ENCODE results near the gene FIZ1. TPM values are rescaled to one million over a fixed set of nuclear protein-coding genes. Genes with fewer than 3 reads are reported as not detected.

FIZ1 gene
- total RNA-seq, 1 donor, result 8.6 TPM

DNA sequence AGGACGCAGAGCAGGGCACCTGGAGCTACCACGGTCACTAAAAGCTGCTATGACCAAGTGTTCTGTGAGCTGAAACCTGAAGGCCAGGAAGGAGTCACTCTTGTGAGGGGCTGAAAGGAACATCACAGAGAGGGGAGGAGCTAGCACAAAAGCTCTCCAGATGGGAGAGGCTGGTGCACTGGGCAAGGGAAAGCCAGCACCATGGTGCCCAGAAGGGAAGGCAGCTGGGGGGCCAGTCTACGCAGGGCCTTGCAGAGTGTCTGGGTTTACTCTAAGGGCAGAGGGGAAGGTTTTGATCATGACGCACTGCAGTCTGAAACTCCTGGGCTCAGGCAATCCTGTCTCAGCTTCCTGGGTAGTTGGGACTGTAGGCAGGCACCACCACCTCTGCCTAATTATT lies 37.4 kb upstream of the FIZ1 start:
- no peak for DNase-seq (ENCODE audit: low read depth in 2 of 3, low spot score in 2 of 3)

DNA sequence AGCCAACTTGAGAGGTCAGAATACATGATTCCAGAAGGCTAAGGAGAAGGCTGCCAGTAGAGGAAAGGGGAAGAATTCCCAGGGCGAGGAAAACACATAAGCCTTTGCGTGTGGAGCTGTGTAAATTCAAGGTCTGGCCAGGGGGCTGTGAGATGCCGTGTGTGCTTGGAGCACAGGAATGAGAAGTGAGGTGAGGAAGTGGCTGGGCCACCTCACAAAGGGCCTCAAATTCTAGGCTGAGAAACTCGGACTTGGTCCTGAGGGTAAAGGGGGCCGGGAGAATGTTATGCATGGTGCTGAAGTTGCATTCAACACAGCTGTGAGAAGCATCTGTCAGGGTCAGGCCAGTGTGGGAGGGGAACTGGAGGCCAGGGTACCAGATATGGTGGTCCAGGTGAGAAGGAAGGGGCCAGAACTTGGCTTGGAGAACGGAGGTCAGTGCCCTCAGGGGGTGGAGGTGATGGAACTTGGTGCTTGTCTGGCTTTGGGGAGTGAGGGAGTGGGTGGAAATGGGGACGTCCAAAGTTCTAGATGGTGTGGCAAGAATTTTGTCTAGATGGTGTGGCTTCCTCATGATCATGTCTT lies 36.6 kb upstream of the FIZ1 start:
- no peak for DNase-seq (ENCODE audit: low read depth in 2 of 3, low spot score in 2 of 3)

DNA sequence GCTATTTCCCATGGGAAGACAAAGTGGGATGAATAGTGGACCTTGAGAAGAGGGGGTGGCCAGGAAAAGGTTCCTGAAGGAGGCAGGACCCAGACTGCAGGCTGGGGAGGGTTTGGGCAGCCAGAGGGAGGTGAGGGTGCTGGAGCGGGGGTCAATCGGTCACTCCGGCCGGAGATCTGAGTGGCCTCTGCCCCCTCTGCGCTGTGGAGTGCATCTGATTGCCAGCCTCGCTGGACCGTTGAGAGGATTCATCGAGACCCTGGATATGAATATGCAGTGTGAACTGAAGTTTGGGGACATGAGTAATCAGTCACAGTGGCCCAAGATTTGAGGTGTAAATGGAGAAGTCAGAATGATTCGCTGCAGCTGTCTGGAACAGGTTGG lies 36.0 kb upstream of the FIZ1 start:
- peak in 1 of 3 donors; percentile 57 for DNase-seq (ENCODE audit: low read depth in 2 of 3, low spot score in 2 of 3)

DNA sequence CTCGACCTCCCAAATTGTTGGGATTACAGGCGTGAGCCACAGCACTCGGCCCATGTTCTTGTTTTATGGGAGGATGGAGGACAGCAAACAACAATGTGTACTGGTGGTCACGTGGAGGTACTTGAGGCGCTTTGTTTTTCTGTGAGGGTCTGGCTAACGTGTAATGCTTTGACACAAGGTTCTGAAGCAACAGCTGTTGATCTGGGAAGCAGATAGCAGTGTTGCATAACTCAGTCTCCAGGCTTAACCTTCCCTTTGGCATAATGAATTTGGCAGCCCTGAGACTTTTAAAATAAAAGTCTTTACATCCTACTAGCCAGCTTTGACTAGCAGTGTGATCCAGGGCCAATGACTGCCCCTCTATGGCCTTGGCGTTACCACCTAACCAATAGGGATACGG lies 34.5 kb upstream of the FIZ1 start:
- DNase-seq (ENCODE audit: low read depth in 2 of 3, low spot score in 2 of 3), result peak in 1 of 3 donors; percentile 50

DNA sequence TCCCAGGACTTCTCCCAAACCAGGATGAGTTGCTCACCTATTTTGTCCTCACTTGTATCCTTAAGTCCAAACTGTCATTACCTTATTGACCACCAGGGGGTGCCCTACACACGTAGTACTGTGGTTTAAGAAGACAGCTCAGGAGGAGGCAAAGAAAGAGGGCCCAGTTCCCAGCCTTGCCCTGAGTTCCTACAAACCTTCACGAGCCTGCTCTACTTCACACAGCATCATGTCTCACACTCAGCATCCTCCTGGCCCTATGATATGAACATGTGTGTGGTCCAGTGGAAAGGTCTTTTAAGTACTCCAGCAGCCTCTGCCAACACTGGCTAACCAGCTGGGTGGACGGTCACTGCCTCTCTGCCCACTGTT lies 33.1 kb upstream of the FIZ1 start:
- DNase-seq (ENCODE audit: low read depth in 2 of 3, low spot score in 2 of 3), result peak; percentile 87 to 96 (median 91)

DNA sequence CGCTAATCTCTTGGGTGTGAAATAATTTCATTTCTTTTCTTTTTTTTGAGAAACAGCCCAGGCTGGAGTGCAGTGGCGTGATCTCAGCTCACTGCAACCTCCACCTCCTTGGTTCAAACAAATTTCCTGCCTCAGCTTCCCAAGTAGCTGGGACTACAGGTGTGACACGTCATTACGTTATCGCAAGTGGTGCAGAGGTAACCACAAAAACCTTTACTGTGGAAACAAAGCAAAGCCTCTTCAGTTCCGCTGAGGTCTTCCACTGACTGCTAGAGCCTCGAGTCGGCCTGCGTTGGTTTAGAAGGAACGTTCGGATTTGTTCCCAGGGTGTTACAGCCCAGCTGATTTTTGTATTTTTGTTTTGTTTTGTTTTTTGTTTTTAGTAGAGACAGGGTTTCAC lies 27.0 kb upstream of the FIZ1 start:
- no peak for DNase-seq (ENCODE audit: low read depth in 2 of 3, low spot score in 2 of 3)

DNA sequence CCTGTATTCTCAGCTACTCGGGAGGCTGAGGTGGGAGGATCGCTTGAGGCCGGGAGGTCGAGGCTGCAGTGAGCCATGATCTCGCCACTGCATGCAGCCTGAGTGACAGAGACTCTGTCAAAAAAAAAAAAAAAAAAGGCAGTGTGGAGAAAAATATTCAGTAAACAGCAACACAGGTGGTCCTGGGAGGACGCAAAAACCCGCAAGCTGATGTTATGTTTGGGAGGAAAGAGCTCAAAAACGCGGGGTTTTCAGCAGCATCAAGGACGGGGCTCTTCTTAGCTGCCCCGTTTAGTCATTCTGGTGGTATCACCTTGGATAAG lies 25.6 kb upstream of the FIZ1 start:
- no peak for DNase-seq (ENCODE audit: low read depth in 2 of 3, low spot score in 2 of 3)

DNA sequence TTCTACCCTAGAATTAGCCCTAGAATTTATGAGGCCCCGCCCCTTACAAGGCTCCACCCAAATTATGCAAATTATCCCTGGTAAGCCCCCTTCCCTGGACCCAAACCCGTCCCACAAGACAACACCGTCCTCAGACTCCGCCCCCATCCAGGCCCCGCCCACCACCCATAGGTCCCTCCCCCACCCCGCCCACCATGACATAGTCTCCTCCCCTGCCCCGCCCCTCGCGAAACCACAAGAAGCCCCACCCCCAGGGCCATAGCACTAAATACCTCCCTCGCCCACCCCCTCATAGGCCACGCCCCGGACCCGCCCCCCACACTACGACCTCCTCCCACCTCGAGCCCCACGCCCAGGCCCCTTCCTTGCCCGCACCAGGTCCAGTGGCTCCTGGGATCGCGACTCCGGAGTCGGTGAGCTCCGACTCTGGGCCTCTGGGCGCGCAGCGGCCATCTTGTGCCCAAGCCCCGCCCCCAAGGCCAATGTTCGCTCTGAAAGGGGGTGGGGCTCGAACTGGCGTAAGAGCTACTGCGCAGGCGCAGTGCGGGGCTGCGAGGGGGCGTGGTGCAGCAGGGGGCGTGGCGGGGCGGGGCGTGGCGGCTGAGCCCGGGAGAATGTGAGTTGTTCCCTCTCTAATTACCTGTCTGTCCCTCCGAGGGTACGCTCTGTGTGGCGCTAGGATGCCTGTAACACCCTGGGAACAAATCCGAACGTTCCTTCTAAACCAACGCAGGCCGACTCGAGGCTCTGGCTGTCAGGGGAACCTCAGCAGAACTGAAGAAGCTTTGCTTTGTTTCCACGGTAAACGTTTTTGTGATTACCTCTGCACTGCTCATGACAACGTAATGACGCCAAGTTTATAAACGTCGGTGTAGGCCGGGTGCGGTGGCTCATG lies 25.0 kb upstream of the FIZ1 start, which contains the start of gene ZNF784:
Gene ZNF784, minus strand, starts transcription at position 458 of the 895 bp plus-strand sequence. Its CDS starts 5 bp downstream, at position 453.
- peak; percentile 92 to 98 (median 95) for DNase-seq (ENCODE audit: low read depth in 2 of 3, low spot score in 2 of 3)

DNA sequence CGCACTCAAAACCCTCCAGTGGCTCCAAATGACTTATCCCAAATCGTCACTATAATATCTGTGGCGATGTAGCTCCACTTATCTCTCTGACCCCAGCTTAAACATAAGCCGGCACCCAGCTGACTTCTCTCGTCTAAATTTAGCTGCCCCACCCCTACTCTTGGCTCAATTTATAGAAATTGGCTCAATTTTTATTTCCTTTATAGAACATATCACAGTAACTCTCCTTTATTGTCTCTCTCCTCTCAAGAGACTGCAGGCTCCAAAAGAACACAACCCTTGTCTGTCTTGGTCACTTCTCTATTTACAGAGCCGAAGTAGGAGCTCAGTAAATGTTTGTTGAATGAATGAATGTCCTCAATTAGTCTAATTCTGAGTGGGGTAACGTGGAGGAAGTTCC lies 24.2 kb upstream of the FIZ1 start:
- no peak for DNase-seq (ENCODE audit: low read depth in 2 of 3, low spot score in 2 of 3)

DNA sequence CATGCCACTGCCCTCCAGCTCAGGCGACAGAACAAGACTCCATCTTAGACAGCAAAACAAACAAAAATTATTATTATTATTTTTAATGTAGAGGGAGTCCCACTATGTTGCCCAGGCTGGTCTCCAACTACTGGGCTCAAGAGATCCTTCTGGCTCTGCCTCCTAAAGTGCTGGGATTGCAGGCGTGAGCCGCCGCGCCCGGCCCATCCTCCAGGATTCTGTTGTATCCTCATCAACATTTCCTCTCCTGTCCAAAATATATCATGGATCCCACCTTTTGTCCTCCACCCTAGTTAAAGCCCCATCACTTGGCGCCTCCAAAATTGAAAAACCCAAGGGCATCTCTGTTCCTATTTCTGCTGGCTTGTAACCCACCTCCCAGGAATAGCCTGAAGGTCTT lies 23.8 kb upstream of the FIZ1 start:
- no peak for DNase-seq (ENCODE audit: low read depth in 2 of 3, low spot score in 2 of 3)

DNA sequence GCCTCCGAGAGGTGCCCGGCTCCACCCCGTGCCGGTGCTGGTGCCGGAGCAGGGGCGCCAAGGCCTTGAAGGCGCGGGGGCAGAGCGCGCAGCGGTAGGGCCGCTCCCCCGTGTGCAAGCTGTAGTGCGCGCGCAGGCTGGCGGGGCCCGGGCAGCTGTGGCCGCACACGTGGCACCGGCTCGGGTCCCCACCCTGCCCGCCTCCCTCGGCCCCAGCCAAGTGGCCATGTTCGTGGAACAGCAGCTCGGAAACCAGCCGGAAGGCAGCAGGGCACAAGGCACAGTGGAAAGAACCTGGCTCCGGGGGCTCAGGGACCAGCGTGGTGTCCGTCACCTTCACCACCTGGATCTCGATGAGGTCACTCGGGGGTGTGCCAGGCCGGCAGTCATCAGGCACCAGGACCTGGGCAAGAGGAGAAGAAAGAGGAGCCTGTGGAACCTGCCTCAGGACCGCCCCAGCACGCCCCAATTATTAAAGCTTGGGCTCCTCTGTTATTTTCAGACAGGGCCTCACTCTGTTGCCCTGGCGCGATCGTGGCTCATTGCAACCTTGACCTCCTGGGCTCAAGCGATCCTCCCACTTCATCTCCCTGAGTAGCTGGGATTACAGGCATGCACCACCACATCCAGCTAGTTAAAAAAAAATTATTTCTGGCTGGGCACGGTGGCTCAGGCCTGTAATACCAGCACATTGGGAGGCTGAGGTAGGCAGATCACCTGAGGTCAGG lies 23.1 kb upstream of the FIZ1 start:
- no peak for DNase-seq (ENCODE audit: low read depth in 2 of 3, low spot score in 2 of 3)

DNA sequence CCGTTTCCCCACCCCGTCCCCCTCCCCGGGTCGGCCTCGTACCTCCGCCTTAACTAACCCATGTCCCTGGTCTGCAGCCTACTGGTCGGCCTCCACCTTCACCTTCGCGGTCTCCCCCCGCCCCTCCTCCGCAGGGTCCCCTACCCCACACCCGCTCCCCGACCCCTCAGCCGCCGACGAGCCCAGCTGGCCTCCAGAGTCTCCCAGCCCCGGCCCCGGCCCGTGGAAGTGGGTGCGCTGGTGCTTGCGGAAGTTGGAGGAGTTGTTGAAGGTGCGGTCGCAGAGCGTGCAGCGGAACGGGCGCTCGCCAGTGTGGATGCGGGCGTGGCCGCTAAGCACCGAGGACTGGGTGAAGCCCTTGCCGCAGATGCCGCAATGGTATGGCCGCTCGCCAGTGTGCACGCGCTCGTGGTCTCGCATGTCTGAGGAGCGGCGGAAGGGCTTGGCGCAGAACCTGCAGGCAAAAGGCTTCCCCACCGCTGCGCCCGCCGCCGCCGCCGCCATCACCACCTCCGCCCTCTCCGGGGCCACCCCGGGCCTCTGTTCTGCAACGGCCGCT lies 22.4 kb upstream of the FIZ1 start:
- DNase-seq (ENCODE audit: low read depth in 2 of 3, low spot score in 2 of 3), result no peak

DNA sequence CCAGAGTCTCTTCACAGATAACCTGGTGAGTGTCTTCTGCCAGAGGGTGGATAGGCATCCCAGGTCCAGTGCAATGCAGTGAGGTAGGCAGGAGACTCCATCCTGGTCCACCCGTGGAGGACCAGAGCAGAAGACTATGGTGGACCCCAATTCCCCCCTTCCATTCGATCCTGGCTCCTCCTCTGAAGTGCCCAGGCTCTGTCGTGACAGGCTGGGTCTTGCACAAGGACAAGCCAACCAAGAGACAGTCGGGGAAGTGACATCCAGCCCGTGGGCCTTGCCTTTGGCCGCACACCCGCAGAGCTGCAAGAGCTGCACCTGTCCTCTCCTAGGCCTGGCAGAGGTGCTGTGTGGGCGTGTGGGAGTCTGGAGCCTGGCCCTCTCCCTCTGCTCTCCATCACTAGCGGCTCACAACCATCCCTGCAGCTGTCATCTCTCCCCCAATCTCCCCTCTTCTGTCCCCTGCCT lies 21.9 kb upstream of the FIZ1 start:
- no peak for DNase-seq (ENCODE audit: low read depth in 2 of 3, low spot score in 2 of 3)

DNA sequence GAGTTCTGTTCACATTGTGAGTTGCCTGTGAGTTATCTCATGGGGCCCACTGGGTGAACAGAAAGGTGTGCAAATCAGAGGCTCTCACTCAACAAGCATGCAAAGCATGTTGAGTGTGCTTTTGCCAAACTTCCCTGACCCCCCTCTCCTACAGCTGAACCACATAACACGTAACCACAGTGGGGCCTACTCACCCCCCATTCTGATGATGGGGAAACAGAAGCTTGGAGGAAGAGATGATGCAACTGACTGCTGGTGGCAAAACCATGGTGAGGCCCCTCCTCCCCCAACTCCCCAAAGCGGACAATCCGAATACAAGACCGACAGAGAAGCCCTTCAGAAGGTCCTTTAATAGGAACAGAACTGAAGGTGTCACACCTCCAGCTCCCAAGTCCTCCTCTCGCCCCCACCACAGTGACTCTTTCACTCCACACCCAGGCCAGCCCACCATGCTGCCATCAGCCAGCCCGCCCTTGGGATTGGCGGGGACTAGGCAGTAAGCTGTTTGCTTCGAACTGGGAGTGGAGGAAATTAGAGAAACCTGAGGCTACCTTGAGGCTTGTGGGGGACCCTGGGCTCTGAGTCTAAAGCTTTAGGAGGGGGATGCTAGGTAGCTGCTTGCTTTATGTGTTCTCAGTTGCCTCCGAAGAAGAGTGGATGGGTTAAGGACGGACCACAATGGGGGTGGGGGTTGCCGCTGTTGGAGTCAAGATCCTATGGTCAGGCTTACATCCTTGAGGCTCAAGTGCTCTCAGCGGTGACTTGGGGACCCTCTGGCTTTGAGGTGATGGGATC lies 21.3 kb upstream of the FIZ1 start:
- DNase-seq (ENCODE audit: low read depth in 2 of 3, low spot score in 2 of 3), result peak in 2 of 3 donors; percentile 67 to 85

DNA sequence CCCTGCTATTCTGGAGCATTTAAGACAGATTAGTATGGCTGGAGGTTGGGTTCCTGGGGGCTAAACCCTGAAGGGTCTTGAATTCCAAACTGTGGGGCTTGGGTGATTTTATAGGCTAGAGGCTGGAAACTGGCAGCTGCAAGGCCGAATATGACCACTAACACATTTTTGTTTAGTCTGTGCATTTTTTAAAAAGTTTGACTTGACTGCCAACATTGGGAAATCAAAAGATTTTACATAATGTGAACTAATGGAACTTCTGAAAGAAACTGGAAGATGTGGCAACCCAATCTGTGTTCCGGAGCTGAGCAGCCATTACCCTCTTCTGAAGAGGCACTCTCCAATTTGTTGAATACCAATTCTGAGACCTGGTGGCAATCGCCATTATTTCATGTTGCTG lies 20.0 kb upstream of the FIZ1 start:
- no peak for DNase-seq (ENCODE audit: low read depth in 2 of 3, low spot score in 2 of 3)

DNA sequence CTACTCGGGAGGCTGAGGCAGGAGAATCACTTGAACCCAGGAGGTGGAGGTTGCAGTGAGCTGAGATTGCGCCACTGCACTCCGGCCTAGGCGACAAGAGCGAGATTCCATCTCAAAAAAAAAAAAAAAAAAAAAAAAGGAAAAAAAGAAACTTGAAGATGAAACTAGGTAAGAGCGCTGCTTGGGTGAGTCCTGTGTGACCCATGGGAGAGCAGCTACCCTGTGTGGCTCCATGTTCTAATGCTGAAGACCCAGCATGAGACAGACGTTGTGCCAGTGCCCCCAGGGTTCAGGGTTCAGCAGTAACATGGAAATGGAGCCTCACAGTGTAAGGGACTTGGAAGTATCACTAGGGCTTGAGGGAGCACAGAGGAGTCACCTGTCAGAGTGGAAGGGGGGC lies 19.1 kb upstream of the FIZ1 start:
- DNase-seq (ENCODE audit: low read depth in 2 of 3, low spot score in 2 of 3), result no peak

DNA sequence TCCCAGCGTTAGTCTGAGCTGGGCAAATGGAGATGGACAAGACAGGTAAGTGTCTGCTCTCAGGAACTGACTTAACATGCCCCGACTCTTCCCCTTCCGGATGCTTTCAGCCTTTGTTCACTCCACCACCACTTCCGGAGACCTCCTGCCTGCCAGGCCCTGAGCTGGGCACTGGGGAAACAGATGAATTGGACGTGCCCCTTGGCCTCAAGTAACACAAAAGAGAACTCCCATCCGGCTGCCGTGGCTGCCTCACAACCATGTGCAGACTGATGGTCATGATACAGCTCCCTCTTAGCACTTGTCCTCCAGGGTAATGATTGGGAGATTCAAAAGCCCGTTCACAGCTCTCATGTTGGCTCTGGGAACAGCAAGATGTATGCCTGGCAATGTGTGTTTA lies 18.1 kb upstream of the FIZ1 start:
- DNase-seq (ENCODE audit: low read depth in 2 of 3, low spot score in 2 of 3), result no peak

DNA sequence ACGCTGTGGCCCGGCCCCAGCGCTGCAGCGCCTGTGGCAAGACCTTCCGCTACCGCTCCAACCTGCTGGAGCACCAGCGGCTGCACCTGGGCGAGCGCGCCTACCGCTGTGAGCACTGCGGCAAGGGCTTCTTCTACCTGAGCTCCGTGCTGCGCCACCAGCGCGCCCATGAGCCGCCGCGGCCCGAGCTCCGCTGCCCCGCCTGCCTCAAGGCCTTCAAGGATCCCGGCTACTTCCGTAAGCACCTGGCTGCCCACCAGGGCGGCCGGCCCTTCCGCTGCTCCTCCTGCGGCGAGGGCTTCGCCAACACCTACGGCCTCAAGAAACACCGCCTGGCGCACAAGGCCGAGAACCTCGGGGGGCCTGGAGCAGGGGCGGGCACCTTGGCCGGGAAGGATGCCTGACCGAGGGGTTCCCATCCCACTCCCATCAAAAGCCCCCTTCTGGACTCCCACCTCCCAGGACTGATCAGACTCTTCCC lies 17.1 kb upstream of the FIZ1 start:
- no peak for DNase-seq (ENCODE audit: low read depth in 2 of 3, low spot score in 2 of 3)

DNA sequence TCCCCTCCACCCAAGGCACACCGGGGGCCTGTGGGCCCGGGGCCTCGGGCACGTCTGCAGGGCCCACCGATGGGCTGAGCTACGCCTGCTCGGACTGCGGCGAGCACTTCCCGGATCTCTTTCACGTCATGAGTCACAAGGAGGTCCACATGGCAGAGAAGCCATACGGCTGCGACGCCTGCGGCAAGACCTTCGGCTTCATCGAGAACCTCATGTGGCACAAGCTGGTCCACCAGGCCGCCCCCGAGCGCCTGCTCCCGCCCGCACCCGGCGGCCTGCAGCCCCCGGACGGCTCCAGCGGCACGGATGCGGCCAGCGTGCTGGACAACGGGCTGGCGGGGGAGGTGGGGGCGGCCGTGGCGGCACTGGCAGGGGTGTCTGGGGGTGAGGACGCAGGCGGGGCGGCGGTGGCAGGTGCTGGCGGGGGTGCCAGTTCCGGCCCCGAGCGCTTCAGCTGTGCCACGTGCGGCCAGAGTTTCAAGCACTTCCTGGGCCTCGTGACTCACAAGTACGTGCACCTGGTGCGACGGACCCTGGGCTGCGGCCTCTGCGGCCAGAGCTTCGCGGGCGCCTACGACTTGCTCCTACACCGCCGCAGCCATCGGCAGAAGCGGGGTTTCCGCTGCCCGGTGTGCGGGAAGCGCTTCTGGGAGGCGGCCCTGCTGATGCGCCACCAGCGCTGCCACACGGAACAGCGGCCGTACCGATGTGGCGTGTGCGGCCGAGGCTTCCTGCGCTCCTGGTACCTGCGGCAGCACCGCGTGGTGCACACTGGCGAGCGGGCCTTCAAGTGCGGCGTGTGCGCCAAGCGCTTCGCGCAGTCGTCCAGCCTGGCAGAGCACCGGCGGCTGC lies 16.5 kb upstream of the FIZ1 start:
- no peak for DNase-seq (ENCODE audit: low read depth in 2 of 3, low spot score in 2 of 3)
